Hematopoietic multipotent progenitor cell treated with erythropoietin and hydrocortisone succinate and interleukin-3 and kit ligand, for 6 days (in vitro differentiated cells): Measurements from ENCODE around the gene OGT.
"Not testable (repeated sequence)": the region's sequence is repeated elsewhere in the genome, so short reads cannot be mapped to it uniquely, and the experiment has no call there.

ENCODE experiments used
- DNase-seq: peaks from one replicate; pipeline ENCODE4 v3.0.0-alpha.2; 2015

Gene OGT

GRCh38 chrX:71532753-71533425 lies at the start of gene OGT:
Gene OGT (plus strand): TSS chrX:71533104. CDS start chrX:71533300, 196 bp downstream.
- DNase-seq: peak; percentile 95

- DNase-seq: no peak
Measured at GRCh38 chrX:71487814-71488213, 45.1 kb upstream of the OGT start.

- DNase-seq: no peak
Measured at GRCh38 chrX:71489540-71489939, 43.4 kb upstream of the OGT start.

- peak; percentile 59 for DNase-seq
Measured at GRCh38 chrX:71492231-71493065, 40.5 kb upstream of the OGT start.

GRCh38 chrX:71493111-71493613 lies 39.7 kb upstream of the OGT start:
- DNase-seq: peak; percentile 29

- not testable (repeated sequence) for DNase-seq
Measured at GRCh38 chrX:71495979-71496378, 36.9 kb upstream of the OGT start.

GRCh38 chrX:71496476-71496875 lies 36.4 kb upstream of the OGT start:
- no peak for DNase-seq

GRCh38 chrX:71502080-71502479 lies 30.8 kb upstream of the OGT start:
- not testable (repeated sequence) for DNase-seq

- DNase-seq: no peak
Measured at GRCh38 chrX:71504346-71504745, 28.6 kb upstream of the OGT start.

GRCh38 chrX:71509289-71509688 lies 23.6 kb upstream of the OGT start:
- DNase-seq: no peak

GRCh38 chrX:71510161-71510560 lies 22.7 kb upstream of the OGT start:
- no peak for DNase-seq

- DNase-seq: not testable (repeated sequence)
Measured at GRCh38 chrX:71513731-71514130, 19.2 kb upstream of the OGT start.

- DNase-seq: no peak
Measured at GRCh38 chrX:71514367-71515037, 18.4 kb upstream of the OGT start.

- DNase-seq: no peak
Measured at GRCh38 chrX:71515038-71515396, 17.9 kb upstream of the OGT start.

- DNase-seq: no peak
Measured at GRCh38 chrX:71525316-71525715, 7.6 kb upstream of the OGT start.

- peak; percentile 69 for DNase-seq
Measured at GRCh38 chrX:71532078-71532752, 689 bp upstream of the OGT start.

GRCh38 chrX:71533516-71533850 lies 579 bp downstream of the OGT start:
- DNase-seq: no peak

- peak; percentile 65 for DNase-seq
Measured at GRCh38 chrX:71533851-71534561, 1.1 kb downstream of the OGT start.

- DNase-seq: no peak
Measured at GRCh38 chrX:71534773-71535544, 2.1 kb downstream of the OGT start.

- no peak for DNase-seq
Measured at GRCh38 chrX:71536285-71536684, 3.4 kb downstream of the OGT start.

- DNase-seq: no peak
Measured at GRCh38 chrX:71537743-71538142, 4.8 kb downstream of the OGT start.

- peak; percentile 18 for DNase-seq
Measured at GRCh38 chrX:71540801-71541200, 7.9 kb downstream of the OGT start.
